ENCODE data around the gene COL21A1. TPM values are rescaled to one million over a fixed set of nuclear protein-coding genes. Genes with fewer than 3 reads are reported as not detected.

The COL21A1 gene
- total RNA-seq, 1 experiment from 2014 or later = 0.66 TPM

- peak; percentile 3 for DNase-seq (ENCODE audit: low read depth, low spot score)
- in situ Hi-C loops (cut with HindIII; ENCODE audit: low pct_unique_long_range_greater_than_20kb, low sequenced_read_pairs) = no loop called here
Observed at GRCh38 chr6:56220078-56220477, 27.3 kb downstream of the COL21A1 start.

- DNase-seq (ENCODE audit: low read depth, low spot score) = no peak
- in situ Hi-C loops (cut with HindIII; ENCODE audit: low pct_unique_long_range_greater_than_20kb, low sequenced_read_pairs) = no loop called here
Observed at GRCh38 chr6:56214703-56215101, 32.7 kb downstream of the COL21A1 start.

DNA sequence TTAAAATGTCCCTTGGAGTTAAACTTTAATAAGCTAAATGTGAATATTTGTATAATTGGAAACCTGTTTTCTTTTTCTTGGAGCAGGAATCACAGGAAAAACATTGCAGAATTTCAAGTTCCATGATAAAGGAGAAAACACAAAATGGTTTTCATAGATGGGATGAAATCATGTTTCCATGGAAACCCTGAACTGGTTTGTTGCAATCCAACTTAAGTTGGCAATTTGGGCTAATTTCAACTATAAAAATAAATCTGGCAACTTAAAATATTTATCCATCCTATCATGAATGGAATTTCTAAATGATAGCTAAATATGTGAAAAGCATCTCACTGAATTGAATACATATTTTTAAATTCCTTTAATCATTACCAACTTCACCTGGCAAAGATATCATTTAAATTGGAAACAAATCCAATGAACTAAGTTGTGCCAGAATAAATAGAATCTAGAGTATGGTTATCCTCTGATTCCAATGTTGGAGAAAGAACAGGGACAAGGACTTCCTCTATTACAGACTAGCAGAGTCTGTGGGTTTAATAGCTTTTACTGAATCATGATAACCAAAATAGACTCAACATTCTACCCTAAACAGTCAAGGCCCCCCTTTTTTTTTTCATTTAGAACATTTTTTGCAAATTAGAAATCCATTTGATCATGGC lies 33.2 kb downstream of the COL21A1 start:
- in situ Hi-C loops (cut with HindIII; ENCODE audit: low pct_unique_long_range_greater_than_20kb, low sequenced_read_pairs) = no loop called here

DNA sequence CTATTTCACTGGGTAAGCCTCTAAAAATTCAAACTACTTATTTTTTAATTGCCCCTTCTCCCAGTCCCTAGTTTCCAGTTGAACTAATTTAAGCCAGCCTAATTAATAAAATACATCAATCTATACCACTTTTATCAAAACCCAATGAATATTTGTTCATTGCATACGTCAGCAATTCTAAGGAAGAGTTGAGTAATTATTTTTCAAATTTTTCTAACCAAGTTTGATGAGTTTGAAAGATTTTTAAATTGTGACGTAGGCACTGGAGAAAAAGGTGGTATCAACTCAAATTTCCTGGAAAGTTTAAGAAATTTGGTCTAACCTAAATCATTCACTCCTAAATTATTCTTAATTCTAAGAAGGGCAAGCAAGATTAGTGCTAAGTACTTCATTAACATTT lies 35.7 kb downstream of the COL21A1 start:
- DNase-seq (ENCODE audit: low read depth, low spot score) = no peak

More for the DNA sequence above, 33.2 kb downstream of the COL21A1 start:
- no peak for DNase-seq (ENCODE audit: low read depth, low spot score)

GRCh38 chr6:56204134-56204533 lies 43.2 kb downstream of the COL21A1 start:
- DNase-seq (ENCODE audit: low read depth, low spot score) = no peak
- in situ Hi-C loops (cut with HindIII; ENCODE audit: low pct_unique_long_range_greater_than_20kb, low sequenced_read_pairs) = no loop called here

More for the DNA sequence above, 35.7 kb downstream of the COL21A1 start:
- in situ Hi-C loops (cut with HindIII; ENCODE audit: low pct_unique_long_range_greater_than_20kb, low sequenced_read_pairs) = no loop called here

GRCh38 chr6:56199956-56200355 lies 47.4 kb downstream of the COL21A1 start:
- in situ Hi-C loops (cut with HindIII; ENCODE audit: low pct_unique_long_range_greater_than_20kb, low sequenced_read_pairs) = no loop called here

DNA sequence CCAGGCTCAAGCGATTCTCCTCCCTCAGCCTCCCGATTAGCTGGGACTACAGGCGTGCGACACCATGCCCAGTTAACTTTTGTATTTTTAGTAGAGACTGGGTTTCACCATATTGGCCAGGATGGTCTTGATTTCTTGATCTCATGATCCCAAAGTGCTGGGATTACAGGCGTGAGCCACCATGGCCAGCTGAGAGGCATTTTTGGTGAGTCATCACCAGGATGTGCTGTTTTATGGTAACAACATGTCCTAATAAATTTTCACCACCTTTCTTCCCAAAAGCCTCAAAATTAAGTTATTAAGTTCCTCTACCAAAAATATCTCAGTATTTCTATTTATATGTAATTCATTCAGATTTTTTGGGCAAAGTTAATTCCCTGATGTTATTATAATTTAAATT lies 53.5 kb downstream of the COL21A1 start:
- DNase-seq (ENCODE audit: low read depth, low spot score) = no peak
- in situ Hi-C loops (cut with HindIII; ENCODE audit: low pct_unique_long_range_greater_than_20kb, low sequenced_read_pairs) = no loop called here

More at GRCh38 chr6:56199956-56200355, 47.4 kb downstream of the COL21A1 start:
- no peak for DNase-seq (ENCODE audit: low read depth, low spot score)

DNA sequence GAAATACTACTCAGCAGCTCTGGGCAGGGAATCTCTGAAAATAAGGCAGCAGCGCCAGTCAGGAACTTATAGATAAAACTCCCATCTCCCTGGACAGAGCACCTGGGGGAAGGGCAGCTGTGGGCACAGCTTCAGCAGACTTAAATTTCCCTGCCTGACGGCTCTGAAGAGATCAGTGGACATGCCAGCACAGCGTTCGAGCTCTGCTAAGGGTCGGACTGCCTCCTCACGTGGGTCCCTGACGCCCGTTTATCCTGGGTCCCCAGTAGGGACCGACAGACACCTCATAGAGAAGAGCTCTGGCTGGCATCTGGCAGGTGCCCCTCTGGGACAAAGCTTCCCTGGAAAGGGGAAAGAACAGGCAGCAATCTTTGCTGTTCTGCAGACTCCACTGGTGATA lies 59.0 kb downstream of the COL21A1 start:
- in situ Hi-C loops (cut with HindIII; ENCODE audit: low pct_unique_long_range_greater_than_20kb, low sequenced_read_pairs) = no loop called here
- no peak for DNase-seq (ENCODE audit: low read depth, low spot score)

DNA sequence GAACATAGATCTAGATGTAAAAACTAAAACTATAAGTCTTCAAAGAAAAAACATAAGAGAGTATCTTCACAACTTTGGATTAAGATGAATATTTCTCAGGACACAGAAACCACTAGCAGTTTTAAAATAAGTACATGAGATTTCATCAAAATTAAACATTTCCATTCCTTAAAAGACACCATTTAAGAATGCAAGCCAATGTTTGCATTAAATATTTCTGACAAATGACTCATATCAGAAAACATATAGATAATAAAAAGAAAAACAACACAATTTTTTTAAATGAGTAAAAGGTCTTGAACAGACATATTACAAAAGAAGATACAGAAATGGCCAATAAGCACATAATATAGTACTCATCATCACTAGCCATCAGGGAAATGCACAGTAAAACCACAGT lies 59.7 kb downstream of the COL21A1 start:
- in situ Hi-C loops (cut with HindIII; ENCODE audit: low pct_unique_long_range_greater_than_20kb, low sequenced_read_pairs) = no loop called here
- DNase-seq (ENCODE audit: low read depth, low spot score) = no peak

DNA sequence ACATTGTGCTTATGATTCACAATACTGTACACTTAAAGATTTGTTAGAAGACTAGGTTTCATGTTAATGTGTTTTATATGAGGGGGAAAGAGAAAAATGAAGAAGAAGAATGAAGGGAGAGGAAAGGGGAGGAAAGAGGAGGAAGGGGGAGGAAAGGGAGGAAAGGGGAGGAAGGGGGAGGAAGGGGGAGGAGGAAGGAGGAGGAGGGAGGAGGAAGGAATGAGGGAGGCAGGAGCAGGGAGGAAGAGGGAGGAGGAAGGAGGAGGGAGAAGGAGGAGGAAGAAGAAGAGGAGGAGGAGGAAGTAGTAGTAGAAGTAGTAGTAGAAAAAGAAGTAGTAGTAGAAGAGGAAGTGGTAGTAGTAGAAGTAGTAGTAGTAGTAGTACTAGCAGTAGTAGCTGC lies 70.6 kb downstream of the COL21A1 start:
- DNase-seq (ENCODE audit: low read depth, low spot score) = no peak
- in situ Hi-C loops (cut with HindIII; ENCODE audit: low pct_unique_long_range_greater_than_20kb, low sequenced_read_pairs) = no loop called here

DNA sequence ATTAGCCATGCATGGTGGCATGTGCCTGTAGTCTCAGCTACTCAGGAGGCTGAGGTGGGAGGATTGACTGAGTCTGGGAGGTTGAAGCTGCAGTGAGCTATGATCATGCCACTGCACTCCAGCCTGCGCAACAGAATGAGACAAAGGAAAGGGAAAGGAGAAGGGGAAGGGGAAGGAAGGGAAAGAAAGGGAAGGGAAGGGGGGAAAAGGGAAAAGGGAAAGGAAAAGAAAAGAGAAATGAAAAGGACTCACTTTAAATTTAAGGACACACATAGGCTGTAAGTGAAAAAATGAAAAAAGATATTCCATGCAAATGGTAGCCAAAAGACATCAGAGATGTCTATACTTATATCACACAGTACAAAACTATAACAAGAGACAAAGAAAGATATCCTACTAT lies 74.2 kb downstream of the COL21A1 start:
- in situ Hi-C loops (cut with HindIII; ENCODE audit: low pct_unique_long_range_greater_than_20kb, low sequenced_read_pairs) = no loop called here
- no peak for DNase-seq (ENCODE audit: low read depth, low spot score)

DNA sequence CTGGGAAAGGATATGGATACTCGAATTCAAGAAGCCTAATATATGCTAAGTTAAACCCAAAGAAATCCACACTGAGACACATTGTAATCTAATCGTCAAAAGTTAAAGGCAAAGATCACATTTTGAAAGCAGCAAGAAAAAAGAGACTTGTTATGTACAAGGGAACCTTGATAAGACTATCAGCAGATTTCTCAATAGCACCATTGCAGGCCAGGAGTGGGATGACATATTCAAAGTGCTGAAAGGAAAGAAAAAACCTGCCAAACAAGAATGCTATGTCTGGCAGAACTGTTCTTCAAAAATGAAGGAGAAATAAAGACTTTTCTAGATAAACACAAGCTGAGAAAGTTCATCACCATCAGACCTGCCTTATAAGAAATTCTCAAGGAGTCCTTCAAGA lies 75.2 kb downstream of the COL21A1 start:
- in situ Hi-C loops (cut with HindIII; ENCODE audit: low pct_unique_long_range_greater_than_20kb, low sequenced_read_pairs) = no loop called here
- no peak for DNase-seq (ENCODE audit: low read depth, low spot score)

GRCh38 chr6:56169366-56169765 lies 78.0 kb downstream of the COL21A1 start:
- in situ Hi-C loops (cut with HindIII; ENCODE audit: low pct_unique_long_range_greater_than_20kb, low sequenced_read_pairs) = no loop called here
- DNase-seq (ENCODE audit: low read depth, low spot score) = no peak

DNA sequence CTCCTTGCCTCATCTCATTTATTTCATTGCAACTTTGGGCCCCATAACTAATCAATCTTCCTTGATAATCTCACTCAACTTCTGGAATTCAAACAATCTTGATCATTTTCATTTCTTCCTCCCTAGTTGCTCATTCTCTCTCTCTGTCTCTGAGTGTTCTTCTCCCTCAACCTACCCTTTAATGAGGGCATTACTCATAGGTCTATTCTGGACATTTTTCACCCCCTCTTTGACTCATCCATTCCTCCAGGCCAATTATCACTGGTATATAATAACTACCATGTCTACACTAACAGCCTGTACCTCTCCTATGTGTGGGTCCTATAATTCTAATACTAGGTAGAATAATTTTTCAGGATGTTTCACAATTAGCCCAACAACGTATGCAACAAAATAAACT lies 78.8 kb downstream of the COL21A1 start:
- in situ Hi-C loops (cut with HindIII; ENCODE audit: low pct_unique_long_range_greater_than_20kb, low sequenced_read_pairs) = no loop called here
- DNase-seq (ENCODE audit: low read depth, low spot score) = no peak

DNA sequence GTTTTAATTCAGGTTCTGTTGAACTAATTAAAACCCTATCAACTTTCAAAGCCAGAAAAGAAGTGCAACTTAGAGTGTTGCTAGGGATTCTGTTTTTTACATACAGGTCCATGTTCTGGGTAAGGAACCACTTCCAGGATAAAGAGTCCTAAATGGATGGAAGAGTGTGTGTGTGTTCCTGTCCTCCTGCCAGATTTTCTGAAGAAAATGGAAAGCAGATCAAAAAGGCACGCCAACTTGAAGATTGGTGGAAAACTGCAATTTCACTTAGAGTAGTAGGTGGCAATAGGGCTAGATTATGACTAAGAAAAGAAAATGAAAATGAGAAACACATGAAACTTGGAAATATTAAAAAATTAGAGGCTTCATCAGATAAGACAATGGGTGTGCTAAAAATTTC lies 85.3 kb downstream of the COL21A1 start:
- in situ Hi-C loops (cut with HindIII; ENCODE audit: low pct_unique_long_range_greater_than_20kb, low sequenced_read_pairs) = no loop called here

DNA sequence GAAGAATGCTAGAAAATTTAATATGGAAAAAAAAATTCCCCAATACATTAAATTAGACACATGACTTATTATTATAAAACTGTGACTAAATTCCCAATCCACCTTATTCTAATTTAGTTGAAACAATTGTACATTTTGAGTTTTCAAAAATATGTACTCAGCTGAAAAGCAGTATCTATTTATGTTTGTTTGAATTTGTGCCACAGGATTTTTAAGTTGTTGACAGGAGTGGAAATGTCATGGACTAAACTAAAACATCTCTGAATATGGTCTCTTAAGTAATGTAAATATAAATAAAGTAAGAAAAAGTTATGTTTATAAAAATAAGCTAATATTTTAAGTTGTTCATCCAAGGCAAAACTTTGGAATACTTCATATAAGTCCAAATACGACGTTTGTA lies 86.9 kb downstream of the COL21A1 start:
- no peak for DNase-seq (ENCODE audit: low read depth, low spot score)
- in situ Hi-C loops (cut with HindIII; ENCODE audit: low pct_unique_long_range_greater_than_20kb, low sequenced_read_pairs) = no loop called here

More for the DNA sequence above, 85.3 kb downstream of the COL21A1 start:
- DNase-seq (ENCODE audit: low read depth, low spot score) = no peak

- no peak for DNase-seq (ENCODE audit: low read depth, low spot score)
- in situ Hi-C loops (cut with HindIII; ENCODE audit: low pct_unique_long_range_greater_than_20kb, low sequenced_read_pairs) = no loop called here
Observed at GRCh38 chr6:56158571-56158970, 88.8 kb downstream of the COL21A1 start.

GRCh38 chr6:56156643-56157042 lies 90.7 kb downstream of the COL21A1 start:
- DNase-seq (ENCODE audit: low read depth, low spot score) = peak; percentile 1
- in situ Hi-C loops (cut with HindIII; ENCODE audit: low pct_unique_long_range_greater_than_20kb, low sequenced_read_pairs) = no loop called here

- DNase-seq (ENCODE audit: low read depth, low spot score) = no peak
- in situ Hi-C loops (cut with HindIII; ENCODE audit: low pct_unique_long_range_greater_than_20kb, low sequenced_read_pairs) = no loop called here
Observed at GRCh38 chr6:56155634-56156141, 91.7 kb downstream of the COL21A1 start.

DNA sequence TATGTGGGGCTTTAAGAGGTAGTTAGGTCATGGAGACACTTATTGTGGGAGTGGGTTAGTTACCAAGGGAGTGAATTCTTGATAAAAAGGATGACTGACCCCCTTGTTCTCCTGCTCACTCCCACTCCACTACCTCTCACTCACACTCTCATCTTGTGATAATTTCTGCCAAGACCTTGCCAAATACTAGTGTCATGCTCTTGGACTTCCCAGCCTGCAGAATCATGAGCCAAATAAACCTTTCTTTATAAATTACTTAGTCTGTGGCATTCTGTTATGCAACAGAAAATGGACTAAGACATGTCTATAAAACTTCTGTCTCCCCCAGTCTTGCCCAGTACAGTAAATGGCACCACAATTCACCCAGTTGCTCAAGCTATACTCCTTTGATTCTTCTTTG lies 93.3 kb downstream of the COL21A1 start:
- in situ Hi-C loops (cut with HindIII; ENCODE audit: low pct_unique_long_range_greater_than_20kb, low sequenced_read_pairs) = no loop called here
- DNase-seq (ENCODE audit: low read depth, low spot score) = no peak
